ENCODE data around the gene SERINC3. TPM values are rescaled to one million over a fixed set of nuclear protein-coding genes. Genes with fewer than 3 reads are reported as not detected.

Gene SERINC3
- total RNA-seq, 2 experiments from 2014 or later: 43.1 to 44.6 TPM

- H3K4me1 Mint-ChIP-seq (ENCODE audit: low read depth): no peaks in the 10 kb centered on the region
- POLR2A ChIA-PET: no interaction called here
- no peaks in the 10 kb centered on the region for H3K27me3 Mint-ChIP-seq
- H3K4me3 Mint-ChIP-seq: no peak overlapping the region
- DNase-seq: no peak
- H3K9me3 Mint-ChIP-seq: no peaks in the 10 kb centered on the region
- H3K27ac Mint-ChIP-seq: no peak overlapping the region
- intact Hi-C loops (cut with micrococcal nuclease): no loop called here
- no peak for ATAC-seq
- CTCF ChIA-PET: no interaction called here
- TF ChIP-seq CTCF (IDR thresholded peaks at IDR 0.05): no peak
- no peaks in the 10 kb centered on the region for H3K36me3 Mint-ChIP-seq (ENCODE audit: low read depth)
These were observed 64.9 kb downstream of the SERINC3 start for GRCh38 chr20:44457016-44457415.

GRCh38 chr20:44456611-44457010 is 65.3 kb downstream of the SERINC3 start:
- intact Hi-C loops (cut with micrococcal nuclease): no loop called here

GRCh38 chr20:44455126-44455525 is 66.7 kb downstream of the SERINC3 start:
- H3K27ac Mint-ChIP-seq: no peak overlapping the region

More at GRCh38 chr20:44456611-44457010, 65.3 kb downstream of the SERINC3 start:
- Mint-ChIP-seq H3K36me3 (ENCODE audit: low read depth) (no peaks in the 10 kb centered on the region), H3K9me3 (no peaks in the 10 kb centered on the region), H3K4me1 (ENCODE audit: low read depth) (no peaks in the 10 kb centered on the region), H3K4me3 (no peak overlapping the region), H3K27me3 (no peaks in the 10 kb centered on the region), H3K27ac (no peak overlapping the region)
- TF ChIP-seq CTCF (IDR thresholded peaks at IDR 0.05): no peak
- DNase-seq (no peak), ATAC-seq (no peak)
- ChIA-PET POLR2A (no interaction called here), CTCF (no interaction called here)

GRCh38 chr20:44454306-44454963 is 67.4 kb downstream of the SERINC3 start:
- no peaks in the 10 kb centered on the region for H3K4me1 Mint-ChIP-seq (ENCODE audit: low read depth)
- H3K36me3 Mint-ChIP-seq (ENCODE audit: low read depth): no peaks in the 10 kb centered on the region
- ATAC-seq (no peak), DNase-seq (no peak)
- H3K27me3 Mint-ChIP-seq: no peaks in the 10 kb centered on the region
- ChIA-PET CTCF (no interaction called here), POLR2A (no interaction called here)
- no peaks in the 10 kb centered on the region for H3K9me3 Mint-ChIP-seq
- TF ChIP-seq CTCF (IDR thresholded peaks at IDR 0.05): no peak
- H3K27ac Mint-ChIP-seq: no peak overlapping the region
- H3K4me3 Mint-ChIP-seq: no peak overlapping the region
- intact Hi-C loops (cut with micrococcal nuclease): no loop called here

More at GRCh38 chr20:44455126-44455525, 66.7 kb downstream of the SERINC3 start:
- POLR2A ChIA-PET: no interaction called here
- ATAC-seq: no peak
- TF ChIP-seq CTCF (IDR thresholded peaks at IDR 0.05): no peak
- Mint-ChIP-seq H3K9me3 (no peaks in the 10 kb centered on the region), H3K27me3 (no peaks in the 10 kb centered on the region), H3K36me3 (ENCODE audit: low read depth) (no peaks in the 10 kb centered on the region), H3K4me3 (no peak overlapping the region), H3K4me1 (ENCODE audit: low read depth) (no peaks in the 10 kb centered on the region)
- CTCF ChIA-PET: no interaction called here
- intact Hi-C loops (cut with micrococcal nuclease): no loop called here
- no peak for DNase-seq

GRCh38 chr20:44450903-44451450 is 70.9 kb downstream of the SERINC3 start:
- ChIA-PET POLR2A (no interaction called here), CTCF (no interaction called here)
- H3K36me3 Mint-ChIP-seq (ENCODE audit: low read depth): no peaks in the 10 kb centered on the region
- no peak for TF ChIP-seq CTCF (IDR thresholded peaks at IDR 0.05)
- no peak for ATAC-seq
- no peaks in the 10 kb centered on the region for H3K4me1 Mint-ChIP-seq (ENCODE audit: low read depth)
- H3K4me3 Mint-ChIP-seq: no peak overlapping the region
- DNase-seq: no peak
- no peak overlapping the region for H3K27ac Mint-ChIP-seq
- H3K27me3 Mint-ChIP-seq: no peaks in the 10 kb centered on the region
- intact Hi-C loops (cut with micrococcal nuclease): no loop called here
- H3K9me3 Mint-ChIP-seq: no peaks in the 10 kb centered on the region

All from activated CD8-positive, alpha-beta T cell treated with anti-CD3 and anti-CD28 coated beads for 36 hours (primary cell).